Body of pancreas (tissue), 4 donors: ENCODE results near the gene ZNF341. TPM values are rescaled to one million over a fixed set of nuclear protein-coding genes. Genes with fewer than 3 reads are reported as not detected.

Experiments used
- ATAC-seq: fragments of 150-250 bp; one replicate; pipeline ENCODE4 v1.9.1; 2016
- DNase-seq, 4 donors: peaks; one replicate each; pipeline ENCODE4 v3.0.0-alpha.2; 2019
- H3K27ac ChIP-seq, 4 donors: fragments of 200-600 bp; sonication (generic); 1 replicate in 3 of 4; 2 replicates in 1 of 4; pipeline versions ENCODE4 v1.5.1 to v1.6.1; 2016 to 2019; ENCODE audit warnings: mild to moderate bottlenecking in 1 of 4, mixed read lengths in 1 of 4, moderate library complexity in 1 of 4
- H3K27me3 ChIP-seq, 2 donors: fragments of 200-600 bp; sonication (generic); one replicate each; pipeline ENCODE4 v1.6.0; 2016; ENCODE audit warnings: mild to moderate bottlenecking in 1 of 2
- H3K36me3 ChIP-seq, 2 donors: fragments of 200-600 bp; sonication (generic); replicated peaks in 1 of 2; 2 replicates each; pipeline ENCODE4 v1.5.1; 2016; ENCODE audit warnings: low read depth in 2 of 2; ENCODE audit not compliant: insufficient read depth in 1 of 2
- H3K4me1 ChIP-seq: fragments of 200-600 bp; sonication (generic); one replicate; pipeline ENCODE4 v1.6.0; 2016
- H3K4me3 ChIP-seq, 2 donors: fragments of 200-600 bp; sonication (generic); 1 replicate in 1 of 2; 2 replicates in 1 of 2; pipeline ENCODE4 v1.5.1; 2016 to 2019
- H3K9me3 ChIP-seq, 3 donors: fragments of 200-600 bp; sonication (generic); 1 replicate in 2 of 3; 2 replicates in 1 of 3; pipeline ENCODE4 v1.5.1; 2016
- POLR2A ChIP-seq, 3 donors: fragments of 450-650 bp; IDR thresholded peaks; one replicate each; pipeline ENCODE4 v1.6.1; 2016; ENCODE audit warnings: antibody characterized with exemption in 3 of 3, mild to moderate bottlenecking in 2 of 3
- WGBS, 2 donors: methylation state at CpG; one replicate each; pipeline ENCODE4 v1.1.5; 2017; 5-methylcytosine and 5-hydroxymethylcytosine counted together
- intact Hi-C: fragments of 100-400 bp; cut with DNase I; formaldehyde crosslinking; loops from one replicate; pipeline ENCODE4 v1.15.1; 2023
- total RNA-seq, 2 donors: library from RNA; depleted of rRNA; stranded (reverse); fragments of >200 nt; gene quantifications; one replicate each; pipeline ENCODE4 v1.1.0, GENCODE V29; 2016
- TF ChIP-seq, protein P1 (sequence below), 7 experiments: fragments of 450-650 bp in 4 of 7; fragments of 200-600 bp in 3 of 7; sonication (generic) in 3 of 7; IDR thresholded peaks; one replicate each; pipeline ENCODE4 v1.5.1; 2016 to 2019; ENCODE audit warnings: antibody characterized with exemption in 7 of 7

ZNF341 gene
- total RNA-seq, 2 donors from 2014 or later, result 0.33 to 0.78 TPM

DNA sequence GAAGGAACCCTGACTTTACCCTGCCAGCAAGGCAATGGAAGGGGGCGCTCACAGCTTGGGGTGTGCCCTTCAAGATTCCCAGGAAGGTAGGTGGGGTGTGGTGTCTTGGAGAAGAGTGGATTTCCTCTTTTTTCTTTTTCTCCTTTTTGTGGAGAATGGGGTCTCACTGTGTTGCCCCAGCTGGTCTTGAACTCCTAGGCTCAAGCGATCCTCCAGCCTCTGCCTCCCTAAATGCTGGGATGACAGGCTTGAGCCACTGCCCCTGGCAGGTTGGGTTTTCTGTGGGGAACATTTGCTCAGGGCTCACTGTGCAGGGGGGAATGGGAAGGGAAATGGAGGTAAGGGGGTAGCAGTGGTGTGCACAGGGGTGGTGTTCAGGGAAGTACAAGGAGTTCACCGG lies 4.0 kb upstream of the ZNF341 start:
- DNase-seq, result no peak
- 66 to 71% methylated on average over 3 of the region's 3 CpGs for WGBS, 2 donors
- H3K4me3 ChIP-seq, result no peak overlapping the region

DNA sequence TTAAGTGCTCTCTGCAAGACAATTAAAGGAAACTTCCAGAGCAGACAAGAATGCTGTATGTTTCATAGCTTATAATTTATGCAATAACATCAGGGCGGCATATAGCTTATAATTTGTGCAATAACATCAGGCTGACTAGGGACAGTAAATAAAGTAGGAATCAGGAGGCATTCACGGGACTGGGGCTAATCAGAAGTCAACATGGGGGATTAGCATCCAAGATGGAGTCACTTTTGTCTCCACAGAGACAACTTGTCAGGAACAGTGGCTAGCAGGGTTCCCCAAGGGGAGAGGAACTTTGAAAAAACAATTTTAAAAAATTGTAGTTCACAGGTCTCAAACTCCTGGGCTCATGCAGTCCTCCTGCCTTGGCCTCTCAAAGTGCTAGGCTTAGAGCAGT lies 3.3 kb upstream of the ZNF341 start:
- peaks cover 19% of the 10 kb centered on the region for H3K4me1 ChIP-seq
- WGBS, 2 donors, result 76 to 77% methylated on average over 2 of the region's 2 CpGs
- no peak for DNase-seq
- H3K4me3 ChIP-seq, result no peak overlapping the region
- no peak for ATAC-seq
- no peak overlapping the region for H3K27ac ChIP-seq
- H3K27me3 ChIP-seq, result no peaks in the 10 kb centered on the region
- H3K36me3 ChIP-seq, result no peaks in the 10 kb centered on the region
- intact Hi-C loops, result no loop called here
- no peaks in the 10 kb centered on the region for H3K9me3 ChIP-seq
- no peak for TF ChIP-seq POLR2A (IDR thresholded peaks at IDR 0.05)
- TF ChIP-seq, protein P1, sequence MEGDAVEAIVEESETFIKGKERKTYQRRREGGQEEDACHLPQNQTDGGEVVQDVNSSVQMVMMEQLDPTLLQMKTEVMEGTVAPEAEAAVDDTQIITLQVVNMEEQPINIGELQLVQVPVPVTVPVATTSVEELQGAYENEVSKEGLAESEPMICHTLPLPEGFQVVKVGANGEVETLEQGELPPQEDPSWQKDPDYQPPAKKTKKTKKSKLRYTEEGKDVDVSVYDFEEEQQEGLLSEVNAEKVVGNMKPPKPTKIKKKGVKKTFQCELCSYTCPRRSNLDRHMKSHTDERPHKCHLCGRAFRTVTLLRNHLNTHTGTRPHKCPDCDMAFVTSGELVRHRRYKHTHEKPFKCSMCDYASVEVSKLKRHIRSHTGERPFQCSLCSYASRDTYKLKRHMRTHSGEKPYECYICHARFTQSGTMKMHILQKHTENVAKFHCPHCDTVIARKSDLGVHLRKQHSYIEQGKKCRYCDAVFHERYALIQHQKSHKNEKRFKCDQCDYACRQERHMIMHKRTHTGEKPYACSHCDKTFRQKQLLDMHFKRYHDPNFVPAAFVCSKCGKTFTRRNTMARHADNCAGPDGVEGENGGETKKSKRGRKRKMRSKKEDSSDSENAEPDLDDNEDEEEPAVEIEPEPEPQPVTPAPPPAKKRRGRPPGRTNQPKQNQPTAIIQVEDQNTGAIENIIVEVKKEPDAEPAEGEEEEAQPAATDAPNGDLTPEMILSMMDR (IDR thresholded peaks at IDR 0.05), result no peak

More for the DNA sequence above, 4.0 kb upstream of the ZNF341 start:
- Histone ChIP-seq H3K4me1 (peaks cover 13% of the 10 kb centered on the region), H3K36me3 (no peaks in the 10 kb centered on the region), H3K9me3 (no peaks in the 10 kb centered on the region), H3K27me3 (no peaks in the 10 kb centered on the region), H3K27ac (no peak overlapping the region)
- intact Hi-C loops, result no loop called here
- ATAC-seq, result no peak
- TF ChIP-seq POLR2A (IDR thresholded peaks at IDR 0.05), result no peak
- TF ChIP-seq, protein P1 (IDR thresholded peaks at IDR 0.05), result no peak

DNA sequence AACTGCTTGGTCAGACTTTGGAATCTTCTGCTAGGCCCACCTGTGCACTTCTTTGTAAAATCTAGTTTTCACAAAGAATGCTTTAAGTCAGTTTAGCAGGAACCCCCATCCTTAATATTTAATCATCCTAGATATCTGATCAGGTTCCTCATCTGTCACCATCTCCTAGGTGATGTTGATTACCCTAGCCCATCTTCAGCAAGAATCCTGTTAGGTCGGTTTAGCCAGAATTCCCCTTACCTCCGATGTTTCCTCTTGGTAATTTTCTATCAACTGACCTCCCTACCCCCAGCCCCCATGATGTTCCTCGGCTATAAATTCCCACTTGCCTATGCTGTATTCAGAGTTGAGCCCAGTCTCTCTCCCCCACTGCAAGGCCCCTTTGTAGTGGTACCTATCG lies 2.7 kb upstream of the ZNF341 start:
- Histone ChIP-seq H3K27ac (no peak overlapping the region), H3K36me3 (no peaks in the 10 kb centered on the region), H3K4me1 (peaks cover 26% of the 10 kb centered on the region), H3K9me3 (no peaks in the 10 kb centered on the region), H3K4me3 (no peak overlapping the region), H3K27me3 (no peaks in the 10 kb centered on the region)
- DNase-seq (no peak), ATAC-seq (no peak)
- WGBS, 2 donors, result 52 to 55% methylated on average over 4 of the region's 4 CpGs
- intact Hi-C loops, result no loop called here
- TF ChIP-seq, protein P1 (IDR thresholded peaks at IDR 0.05), result no peak
- TF ChIP-seq POLR2A (IDR thresholded peaks at IDR 0.05), result no peak

DNA sequence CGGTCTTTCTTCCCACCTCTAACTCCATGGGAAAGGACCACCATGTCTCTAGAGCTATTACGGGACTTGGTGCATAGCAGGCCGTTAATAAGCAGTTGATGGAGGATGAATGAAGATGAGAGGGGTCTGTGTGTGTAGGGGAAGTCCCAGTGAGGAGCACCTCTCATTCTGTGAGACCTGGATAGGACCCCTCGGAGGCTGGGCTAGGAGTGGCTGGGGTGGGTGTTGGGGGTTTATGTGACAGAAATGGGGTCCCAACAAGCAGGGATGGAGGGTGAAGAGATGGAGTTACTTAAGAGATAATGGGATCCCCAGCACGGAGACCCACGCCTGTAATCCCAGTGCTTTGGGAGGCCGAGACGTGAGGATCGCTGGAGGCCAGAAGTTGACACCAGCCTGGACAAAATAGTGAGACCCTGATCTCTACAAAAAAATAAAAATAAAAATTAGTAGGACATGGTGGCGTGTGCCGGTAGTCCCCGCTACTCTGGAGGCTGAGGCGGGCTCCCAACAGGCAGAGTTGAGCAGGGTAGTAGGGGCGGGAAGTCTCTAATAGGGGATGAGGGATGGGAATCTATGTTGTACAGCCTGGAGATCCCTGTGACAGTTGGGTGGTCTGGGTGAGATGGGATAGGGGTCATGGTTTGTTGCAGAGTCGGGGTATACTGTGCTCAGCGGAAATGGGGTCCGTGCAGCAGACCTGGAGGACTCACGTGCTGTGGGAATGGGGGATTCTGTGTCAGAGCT lies 677 bp upstream of the ZNF341 start:
- ATAC-seq, result no peak
- H3K4me3 ChIP-seq, result no peak overlapping the region
- intact Hi-C loops, result no loop called here
- 83 to 84% methylated on average over 18 of the region's 18 CpGs for WGBS, 2 donors
- peak overlapping the region; percentile 87 to 99 (median 98) for H3K27ac ChIP-seq
- peaks cover 32% of the 10 kb centered on the region for H3K4me1 ChIP-seq
- peak in 2 of 4 donors; percentile 10 to 19 for DNase-seq
- no peaks in the 10 kb centered on the region for H3K27me3 ChIP-seq
- TF ChIP-seq, protein P1 (IDR thresholded peaks at IDR 0.05), result no peak
- no peak for TF ChIP-seq POLR2A (IDR thresholded peaks at IDR 0.05)
- H3K9me3 ChIP-seq, result peaks cover 0 to 4% (median 0%) of the 10 kb centered on the region in 3 donors
- no peaks in the 10 kb centered on the region for H3K36me3 ChIP-seq
